SU-DHL-6 (cell line): ENCODE data around the gene RNF212.

ENCODE experiments used
- H2AFZ ChIP-seq: fragments of 200-600 bp; sonication (generic); 2 replicates; pipeline ENCODE4 v1.6.1; 2014; ENCODE audit warnings: low read depth, mild to moderate bottlenecking, moderate library complexity, mixed read lengths, antibody characterized with exemption, low read length; ENCODE audit not compliant: severe bottlenecking
- H3F3A ChIP-seq: fragments of 200-600 bp; shearing (Covaris generic); 2 replicates; pipeline ENCODE4 v1.6.0; 2016; ENCODE audit warnings: antibody characterized with exemption, mild to moderate bottlenecking; ENCODE audit not compliant: insufficient read depth
- H3K27ac ChIP-seq: fragments of 200-600 bp; sonication (generic); 2 replicates; pipeline ENCODE4 v1.5.1; 2016; ENCODE audit warnings: low read depth, mild to moderate bottlenecking, low read length, moderate library complexity, mixed read lengths
- H3K27me3 ChIP-seq: fragments of 200-600 bp; sonication (generic), shearing (Covaris generic); 2 replicates; pipeline ENCODE4 v1.6.0; 2014; ENCODE audit warnings: mild to moderate bottlenecking, low read length
- H3K36me3 ChIP-seq: fragments of 200-600 bp; sonication (generic); 2 replicates; pipeline ENCODE4 v1.6.1; 2014; ENCODE audit warnings: mild to moderate bottlenecking, low read length, mixed read lengths
- H3K4me2 ChIP-seq: fragments of 300-600, 200-600 bp; shearing (Covaris generic), sonication (generic); 2 replicates; pipeline ENCODE4 v1.6.0; 2014; ENCODE audit warnings: low read length, low read depth, mild to moderate bottlenecking; ENCODE audit not compliant: poor library complexity, severe bottlenecking
- H3K4me3 ChIP-seq: fragments of 200-600 bp; sonication (generic); 2 replicates; pipeline ENCODE4 v1.5.1; 2014; ENCODE audit warnings: antibody characterized with exemption, low read length, mild to moderate bottlenecking, mixed read lengths; ENCODE audit not compliant: insufficient read depth, poor library complexity, severe bottlenecking
- H3K79me2 ChIP-seq: fragments of 200-600 bp; sonication (generic); 2 replicates; pipeline ENCODE4 v1.6.1; 2014; ENCODE audit warnings: mild to moderate bottlenecking, low read length, moderate library complexity; ENCODE audit not compliant: insufficient read depth
- H3K9ac ChIP-seq: fragments of 200-600 bp; sonication (generic); 2 replicates; pipeline ENCODE4 v1.7.0; 2014; ENCODE audit warnings: mild to moderate bottlenecking, low read length
- H3K9me2 ChIP-seq: fragments of 200-600 bp; sonication (generic); replicated peaks from 2 replicates; pipeline ENCODE4 v1.6.1; 2014; ENCODE audit warnings: low read length; ENCODE audit not compliant: insufficient read depth
- H3K9me3 ChIP-seq: fragments of 200-600 bp; sonication (generic); 2 replicates; pipeline ENCODE4 v1.6.1; 2014; ENCODE audit warnings: low read length, mixed read lengths; ENCODE audit not compliant: insufficient read depth
- H4K20me1 ChIP-seq: fragments of 200-600 bp; sonication (generic); 2 replicates; pipeline ENCODE4 v1.6.1; 2014; ENCODE audit warnings: low read depth, mild to moderate bottlenecking, antibody characterized with exemption, low read length, moderate library complexity, mixed read lengths
- EZH2phosphoT487 ChIP-seq: fragments of 200-600 bp; sonication (generic), shearing (Covaris generic); conservative IDR thresholded peaks from 2 replicates; pipeline ENCODE4 v1.6.1; 2018; ENCODE audit warnings: mild to moderate bottlenecking, antibody characterized with exemption, low read length, moderate library complexity, mixed read lengths
- TF ChIP-seq, protein P1 (sequence below): fragments of 200-600 bp; sonication (generic); IDR thresholded peaks from one replicate; pipeline ENCODE4 v1.5.1; 2017; ENCODE audit warnings: antibody characterized with exemption, mild to moderate bottlenecking, low read length, moderate library complexity; ENCODE audit not compliant: insufficient read depth, poor library complexity, severe bottlenecking

RNF212 gene

DNA sequence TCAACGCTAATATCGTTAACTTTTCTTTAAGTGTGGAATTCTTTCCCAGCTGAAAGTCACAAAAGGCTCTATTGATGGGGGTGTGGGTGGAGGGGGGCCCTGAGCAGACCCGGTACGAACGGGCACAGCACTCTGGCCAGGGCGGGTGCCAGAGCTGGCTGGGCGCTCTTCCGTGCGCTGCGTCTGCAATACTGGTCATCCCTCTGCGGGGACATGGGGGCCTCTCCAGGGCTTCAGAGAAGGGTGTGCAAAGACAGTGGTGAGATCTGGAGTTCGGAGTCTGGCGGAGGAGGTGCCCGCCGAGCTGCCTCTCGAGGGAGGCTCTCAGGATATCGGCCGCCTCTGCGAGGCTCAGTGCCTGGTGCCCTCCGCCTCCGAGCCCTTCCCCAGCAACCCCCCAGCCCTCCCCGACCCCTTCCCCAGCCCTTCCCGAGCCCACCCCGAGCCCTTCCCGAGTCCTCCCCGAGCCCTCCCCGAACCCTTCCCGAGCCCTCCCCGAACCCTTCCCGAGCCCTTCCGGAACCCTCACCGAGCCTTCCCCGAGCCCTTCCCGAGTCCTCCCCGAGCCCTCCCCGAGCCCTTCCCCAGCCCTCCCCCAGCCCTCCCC, 67.7 kb downstream of the RNF212 start:
- TF ChIP-seq, protein P1, sequence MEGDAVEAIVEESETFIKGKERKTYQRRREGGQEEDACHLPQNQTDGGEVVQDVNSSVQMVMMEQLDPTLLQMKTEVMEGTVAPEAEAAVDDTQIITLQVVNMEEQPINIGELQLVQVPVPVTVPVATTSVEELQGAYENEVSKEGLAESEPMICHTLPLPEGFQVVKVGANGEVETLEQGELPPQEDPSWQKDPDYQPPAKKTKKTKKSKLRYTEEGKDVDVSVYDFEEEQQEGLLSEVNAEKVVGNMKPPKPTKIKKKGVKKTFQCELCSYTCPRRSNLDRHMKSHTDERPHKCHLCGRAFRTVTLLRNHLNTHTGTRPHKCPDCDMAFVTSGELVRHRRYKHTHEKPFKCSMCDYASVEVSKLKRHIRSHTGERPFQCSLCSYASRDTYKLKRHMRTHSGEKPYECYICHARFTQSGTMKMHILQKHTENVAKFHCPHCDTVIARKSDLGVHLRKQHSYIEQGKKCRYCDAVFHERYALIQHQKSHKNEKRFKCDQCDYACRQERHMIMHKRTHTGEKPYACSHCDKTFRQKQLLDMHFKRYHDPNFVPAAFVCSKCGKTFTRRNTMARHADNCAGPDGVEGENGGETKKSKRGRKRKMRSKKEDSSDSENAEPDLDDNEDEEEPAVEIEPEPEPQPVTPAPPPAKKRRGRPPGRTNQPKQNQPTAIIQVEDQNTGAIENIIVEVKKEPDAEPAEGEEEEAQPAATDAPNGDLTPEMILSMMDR = no peak
- Histone ChIP-seq H3K27me3 (no peaks in the 10 kb centered on the region), H3K9ac (no peak overlapping the region), H3K27ac (no peak overlapping the region), H3K4me2 (no peak overlapping the region), H3K79me2 (no peaks in the 10 kb centered on the region), H3K36me3 (no peaks in the 10 kb centered on the region), H3K4me3 (no peak overlapping the region), H4K20me1 (no peaks in the 10 kb centered on the region), H3F3A (no peaks in the 10 kb centered on the region), H3K9me2 (no peaks in the 10 kb centered on the region), H3K9me3 (no peaks in the 10 kb centered on the region), H2AFZ (no peak overlapping the region)

DNA sequence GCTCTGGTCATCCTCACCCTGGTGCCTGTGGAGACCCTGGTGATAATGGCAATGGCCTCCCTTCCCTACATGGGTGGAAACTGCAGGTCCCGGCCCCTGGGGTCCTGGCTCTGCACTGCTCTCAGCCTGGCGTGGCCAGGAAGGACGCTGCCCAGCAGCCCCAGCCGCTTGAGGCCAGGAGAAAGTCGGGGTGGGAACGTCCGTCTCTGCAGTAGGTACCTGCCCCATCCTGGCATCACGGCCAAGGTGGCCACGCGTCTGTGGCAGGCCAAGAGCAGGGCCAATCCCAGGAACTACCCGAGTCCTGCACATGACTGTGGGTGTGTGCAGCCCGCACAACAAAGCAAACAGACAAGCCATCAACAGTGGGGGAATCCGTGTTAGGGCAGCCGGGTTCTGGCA, 68.2 kb downstream of the RNF212 start:
- Histone ChIP-seq H3K9ac (no peak overlapping the region), H4K20me1 (no peaks in the 10 kb centered on the region), H3F3A (no peaks in the 10 kb centered on the region), H3K4me3 (no peak overlapping the region), H3K27ac (no peak overlapping the region), H2AFZ (no peak overlapping the region), H3K4me2 (no peak overlapping the region), H3K27me3 (no peaks in the 10 kb centered on the region), H3K79me2 (no peaks in the 10 kb centered on the region), H3K9me2 (no peaks in the 10 kb centered on the region), H3K36me3 (no peaks in the 10 kb centered on the region), H3K9me3 (no peaks in the 10 kb centered on the region)
- no peak for TF ChIP-seq EZH2phosphoT487
- TF ChIP-seq, protein P1 = no peak

DNA sequence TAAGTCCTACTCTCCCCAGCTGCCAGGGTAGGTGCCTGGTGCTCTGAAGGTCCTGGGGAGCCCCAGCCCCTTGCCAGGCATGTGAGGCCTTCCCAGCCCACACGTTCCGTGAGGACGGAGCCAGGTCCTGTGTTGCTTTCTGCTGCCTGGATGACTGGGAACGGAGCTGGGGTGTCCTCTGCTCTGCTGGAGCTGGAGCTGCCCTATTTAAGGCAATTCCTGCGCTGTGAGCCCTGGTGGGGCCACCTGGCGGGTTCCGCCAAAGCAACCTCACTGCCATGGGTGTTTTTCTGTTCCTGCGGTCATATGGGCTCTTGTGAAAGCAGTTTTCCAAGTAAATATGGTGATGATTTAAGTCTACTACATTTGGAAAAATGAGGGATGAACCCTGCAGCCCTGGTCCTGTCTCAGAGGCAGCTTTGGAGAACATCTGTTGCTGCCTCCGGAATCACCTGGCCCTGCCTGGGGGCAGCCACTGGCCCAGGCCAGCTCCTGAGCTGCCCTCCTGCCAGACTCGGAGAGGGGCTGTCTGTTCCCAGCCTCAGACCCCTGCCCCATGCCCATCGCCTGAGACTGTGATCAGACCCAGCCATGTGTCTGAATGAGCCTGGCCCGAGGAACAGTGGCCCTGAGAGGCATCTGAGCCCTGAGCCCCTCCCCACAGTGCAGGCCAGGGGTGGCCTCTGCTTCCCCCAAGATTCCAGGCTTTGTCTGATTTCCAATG, 68.7 kb downstream of the RNF212 start:
- no peak overlapping the region for H3K27ac ChIP-seq
- no peak overlapping the region for H2AFZ ChIP-seq

More for the DNA sequence above, 68.7 kb downstream of the RNF212 start:
- no peaks in the 10 kb centered on the region for H4K20me1 ChIP-seq
- H3K9ac ChIP-seq = no peak overlapping the region
- TF ChIP-seq EZH2phosphoT487 = no peak
- TF ChIP-seq, protein P1 = no peak
- H3F3A ChIP-seq = no peaks in the 10 kb centered on the region
- no peaks in the 10 kb centered on the region for H3K36me3 ChIP-seq
- H3K4me3 ChIP-seq = no peak overlapping the region
- no peak overlapping the region for H3K4me2 ChIP-seq
- no peaks in the 10 kb centered on the region for H3K9me2 ChIP-seq
- H3K27me3 ChIP-seq = no peaks in the 10 kb centered on the region
- no peaks in the 10 kb centered on the region for H3K9me3 ChIP-seq
- no peaks in the 10 kb centered on the region for H3K79me2 ChIP-seq
